GM13976 (cell line): ENCODE data around the gene MBNL2.

Experiments used
- DNase-seq: peaks from one replicate; pipeline ENCODE4 v3.0.0; 2012; ENCODE audit warnings: low spot score
- in situ Hi-C: fragments of 300-500 bp; cut with MboI; formaldehyde crosslinking; loops from one replicate; pipeline ENCODE4 v1.12.0; 2022; ENCODE audit warnings: low sequenced_read_pairs, mixed read lengths, inconsistent platforms; ENCODE audit not compliant: unreplicated experiment
- TF ChIP-seq, protein P1 (sequence below): IDR thresholded peaks from 2 replicates; pipeline ENCODE4 v1.5.1; 2012; ENCODE audit warnings: borderline replicate concordance, mild to moderate bottlenecking; ENCODE audit not compliant: insufficient read depth; ENCODE audit errors: extremely low read depth, missing control alignments, control extremely low read depth

MBNL2 gene

DNA sequence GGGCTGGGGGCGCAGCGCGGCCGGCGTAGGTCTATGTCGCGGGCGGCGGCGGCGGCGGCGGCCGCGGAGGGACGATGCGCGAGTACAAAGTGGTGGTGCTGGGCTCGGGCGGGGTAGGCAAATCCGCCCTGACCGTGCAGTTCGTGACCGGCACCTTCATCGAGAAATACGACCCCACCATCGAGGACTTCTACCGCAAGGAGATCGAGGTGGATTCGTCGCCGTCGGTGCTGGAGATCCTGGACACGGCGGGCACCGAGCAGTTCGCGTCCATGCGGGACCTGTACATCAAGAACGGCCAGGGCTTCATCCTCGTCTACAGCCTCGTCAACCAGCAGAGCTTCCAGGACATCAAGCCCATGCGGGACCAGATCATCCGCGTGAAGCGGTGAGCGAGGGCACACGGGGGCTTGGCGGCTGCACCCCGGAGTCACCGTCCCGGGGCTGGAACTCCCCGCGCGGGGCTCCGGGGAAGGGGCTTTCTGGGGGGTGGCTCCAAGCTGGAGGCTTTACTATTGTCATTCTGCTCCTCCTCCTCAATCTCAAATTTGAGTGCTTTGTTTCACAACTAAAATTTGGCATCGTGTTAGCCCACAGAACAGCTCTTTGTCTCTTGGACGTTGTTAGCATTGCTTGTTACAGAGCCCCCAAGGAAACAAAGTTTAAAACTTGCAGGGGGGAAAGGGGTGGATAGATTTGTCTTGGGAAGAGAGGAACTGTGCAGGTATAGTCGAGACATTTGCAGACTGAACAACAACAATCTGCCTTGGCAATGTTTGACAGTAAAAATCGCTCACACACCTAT is 212.5 kb downstream of the MBNL2 start:
- in situ Hi-C loops = loop anchor here (25.0 kb wide), 1 partner anchor 553 kb away; no protein-coding TSS in a partner anchor
- DNase-seq = no peak
- TF ChIP-seq, protein P1, sequence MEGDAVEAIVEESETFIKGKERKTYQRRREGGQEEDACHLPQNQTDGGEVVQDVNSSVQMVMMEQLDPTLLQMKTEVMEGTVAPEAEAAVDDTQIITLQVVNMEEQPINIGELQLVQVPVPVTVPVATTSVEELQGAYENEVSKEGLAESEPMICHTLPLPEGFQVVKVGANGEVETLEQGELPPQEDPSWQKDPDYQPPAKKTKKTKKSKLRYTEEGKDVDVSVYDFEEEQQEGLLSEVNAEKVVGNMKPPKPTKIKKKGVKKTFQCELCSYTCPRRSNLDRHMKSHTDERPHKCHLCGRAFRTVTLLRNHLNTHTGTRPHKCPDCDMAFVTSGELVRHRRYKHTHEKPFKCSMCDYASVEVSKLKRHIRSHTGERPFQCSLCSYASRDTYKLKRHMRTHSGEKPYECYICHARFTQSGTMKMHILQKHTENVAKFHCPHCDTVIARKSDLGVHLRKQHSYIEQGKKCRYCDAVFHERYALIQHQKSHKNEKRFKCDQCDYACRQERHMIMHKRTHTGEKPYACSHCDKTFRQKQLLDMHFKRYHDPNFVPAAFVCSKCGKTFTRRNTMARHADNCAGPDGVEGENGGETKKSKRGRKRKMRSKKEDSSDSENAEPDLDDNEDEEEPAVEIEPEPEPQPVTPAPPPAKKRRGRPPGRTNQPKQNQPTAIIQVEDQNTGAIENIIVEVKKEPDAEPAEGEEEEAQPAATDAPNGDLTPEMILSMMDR = no peak

DNA sequence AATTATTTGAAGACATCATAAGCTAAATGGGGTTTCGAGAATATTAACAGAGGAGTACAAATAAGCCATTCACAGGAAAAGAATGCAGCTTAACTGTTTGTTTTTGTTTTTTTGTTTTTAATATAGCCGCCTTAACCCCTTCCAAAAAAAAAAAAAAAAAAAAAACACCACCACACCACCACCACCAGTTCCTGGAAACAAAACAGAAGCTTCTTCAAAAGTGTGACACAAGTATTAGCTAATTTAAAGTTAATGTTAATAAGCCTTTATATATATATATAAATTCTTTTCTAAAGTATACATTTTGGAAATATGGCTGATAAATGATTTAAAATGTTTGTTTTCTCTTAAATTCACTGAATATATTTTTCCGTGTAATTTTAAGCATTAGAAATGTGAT is 213.2 kb downstream of the MBNL2 start:
- TF ChIP-seq, protein P1 = no peak
- DNase-seq = no peak
- in situ Hi-C loops = loop anchor here (25.0 kb wide), 1 partner anchor 552 kb away; no protein-coding TSS in a partner anchor

DNA sequence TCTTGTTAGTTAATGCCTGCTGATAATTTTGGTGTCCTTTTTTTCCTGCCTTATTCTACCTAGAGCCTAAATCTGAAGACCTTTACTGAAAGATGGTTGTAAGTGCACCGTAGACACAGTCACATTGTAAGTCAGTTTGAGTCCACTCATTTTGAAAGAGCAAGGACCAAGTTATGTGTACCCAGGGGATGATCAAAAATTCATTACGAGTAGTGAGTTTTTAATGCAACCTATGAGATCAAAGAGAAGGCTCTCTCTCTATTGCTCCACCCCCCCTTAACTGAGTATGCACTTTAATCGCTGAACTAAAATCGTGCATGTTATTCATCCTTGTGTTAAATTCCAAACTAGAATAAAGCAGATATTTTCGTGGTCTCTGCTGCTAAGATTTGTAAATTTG is 213.7 kb downstream of the MBNL2 start:
- DNase-seq = no peak
- TF ChIP-seq, protein P1 = no peak
- in situ Hi-C loops = loop anchor here (25.0 kb wide), 1 partner anchor 552 kb away; no protein-coding TSS in a partner anchor

DNA sequence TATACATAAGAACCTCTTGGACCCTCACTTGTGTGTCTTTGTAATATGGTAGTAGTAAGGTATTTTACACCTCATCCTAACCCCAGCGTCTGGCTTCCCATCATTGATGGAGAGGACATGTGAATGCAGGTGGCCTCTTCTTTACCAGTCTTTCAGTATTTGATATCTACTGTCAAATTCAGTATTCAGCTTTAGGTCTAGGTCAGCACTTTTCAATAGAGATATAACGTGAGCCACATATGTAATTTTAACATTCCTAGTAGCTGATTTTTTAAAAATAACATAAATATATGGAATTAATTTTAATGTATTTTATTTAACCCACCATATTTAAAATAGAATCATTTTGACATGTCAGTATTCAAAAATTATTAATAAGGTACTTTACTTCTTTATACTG is 214.7 kb downstream of the MBNL2 start:
- TF ChIP-seq, protein P1 = no peak
- in situ Hi-C loops = loop anchor here (25.0 kb wide), 1 partner anchor 550 kb away; no protein-coding TSS in a partner anchor
- DNase-seq = no peak

DNA sequence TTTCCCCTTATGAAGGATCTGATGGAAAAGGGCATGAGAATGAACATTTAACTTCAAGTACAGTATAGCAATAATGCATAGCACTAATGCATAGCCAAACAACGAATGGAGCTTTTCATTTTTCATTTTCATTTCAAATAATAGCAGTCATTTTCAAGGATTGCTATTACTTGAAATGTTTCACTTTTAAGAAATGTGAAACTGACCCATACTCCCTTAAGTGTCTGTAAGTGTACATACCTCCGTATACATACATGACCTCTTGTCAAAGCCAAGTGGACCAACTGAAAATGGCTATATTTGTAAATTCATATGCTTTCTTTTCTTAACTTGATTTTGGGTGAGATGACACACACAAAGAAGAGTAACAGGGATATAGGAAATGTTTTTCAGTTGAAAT is 215.6 kb downstream of the MBNL2 start:
- in situ Hi-C loops = loop anchor here (25.0 kb wide), 1 partner anchor 550 kb away; no protein-coding TSS in a partner anchor

DNA sequence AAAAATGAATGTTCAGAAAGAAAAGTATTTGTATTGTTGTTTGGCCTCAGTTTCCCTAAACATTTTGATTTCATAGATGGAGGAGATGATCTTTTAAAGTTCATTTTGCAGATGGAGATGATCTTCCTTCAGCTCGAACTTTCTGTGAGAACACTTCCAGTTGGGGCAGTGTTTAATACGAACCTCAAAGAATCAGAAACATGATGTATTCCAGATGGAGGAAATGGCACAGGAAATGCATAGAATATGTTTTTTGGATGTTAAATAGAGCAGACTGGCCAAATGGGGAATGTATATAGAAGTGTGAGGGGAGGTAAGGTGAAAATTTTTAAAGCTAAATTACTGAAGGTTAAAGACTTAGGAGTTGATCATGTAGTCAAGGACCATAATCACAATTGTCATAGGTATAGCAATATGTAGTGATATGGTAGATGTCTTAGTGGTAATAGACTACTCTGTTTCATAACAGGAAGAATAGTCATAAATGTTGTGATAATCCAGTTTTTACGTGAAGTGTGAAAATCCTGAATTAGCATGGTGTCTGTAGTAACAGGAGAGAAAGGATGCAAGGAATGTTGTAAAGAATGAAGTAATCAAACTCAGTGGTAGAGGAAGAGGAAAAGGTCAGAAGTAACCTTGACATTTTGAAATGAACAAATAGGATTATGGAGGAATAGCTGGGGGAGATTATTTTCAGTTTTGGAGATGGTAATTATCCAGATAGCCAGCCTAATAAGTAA is 216.9 kb downstream of the MBNL2 start:
- in situ Hi-C loops = loop anchor here (25.0 kb wide), 1 partner anchor 548 kb away; no protein-coding TSS in a partner anchor
- no peak for DNase-seq
- TF ChIP-seq, protein P1 = no peak

More for the DNA sequence above, 215.6 kb downstream of the MBNL2 start:
- DNase-seq = no peak
- TF ChIP-seq, protein P1 = no peak
